HUES48 (cell line): ENCODE data around the gene CCDC88C.
"Not testable (repeated sequence)": the region's sequence is repeated elsewhere in the genome, so short reads cannot be mapped to it uniquely, and the experiment has no call there.

Experiments
- H3K27ac ChIP-seq: one replicate; pipeline ENCODE4 v1.7.0; 2013; ENCODE audit warnings: low read depth, low read length, inconsistent platforms
- H3K27me3 ChIP-seq: 2 replicates; pipeline ENCODE4 v1.6.1; 2013; ENCODE audit warnings: mild to moderate bottlenecking, low read length; ENCODE audit not compliant: control insufficient read depth, insufficient read depth
- H3K36me3 ChIP-seq: 2 replicates; pipeline ENCODE4 v1.6.1; 2013; ENCODE audit warnings: low read length; ENCODE audit not compliant: control insufficient read depth, insufficient read depth
- H3K4me1 ChIP-seq: 2 replicates; pipeline ENCODE4 v1.6.1; 2013; ENCODE audit warnings: mild to moderate bottlenecking, low read length; ENCODE audit not compliant: control insufficient read depth, insufficient read depth
- H3K4me3 ChIP-seq: 2 replicates; pipeline ENCODE4 v1.5.1; 2013; ENCODE audit warnings: mild to moderate bottlenecking, low read depth, low read length
- H3K9ac ChIP-seq: 2 replicates; pipeline ENCODE4 v1.6.1; 2013; ENCODE audit warnings: mild to moderate bottlenecking, low read depth, low read length, moderate library complexity
- H3K9me3 ChIP-seq: 2 replicates; pipeline ENCODE4 v1.6.1; 2013; ENCODE audit warnings: low read length; ENCODE audit not compliant: control insufficient read depth, insufficient read depth

The CCDC88C gene

GRCh38 chr14:91245616-91246015, 172.0 kb downstream of the CCDC88C start:
- H3K4me1 ChIP-seq, H3K4me3 ChIP-seq, H3K27ac ChIP-seq, H3K9ac ChIP-seq, H3K36me3 ChIP-seq, H3K27me3 ChIP-seq, H3K9me3 ChIP-seq: not testable (repeated sequence)

GRCh38 chr14:91245029-91245428, 172.6 kb downstream of the CCDC88C start:
- Histone ChIP-seq H3K4me3 (no peak overlapping the region), H3K27me3 (no peaks in the 10 kb centered on the region), H3K9ac (no peak overlapping the region), H3K36me3 (no peaks in the 10 kb centered on the region), H3K27ac (no peak overlapping the region), H3K9me3 (no peaks in the 10 kb centered on the region), H3K4me1 (0 out of 2 replicates have a peak, but pooled peaks cover 5% of the 10 kb centered on the region)

- Histone ChIP-seq H3K4me1 (0 out of 2 replicates have a peak, but pooled peaks cover 5% of the 10 kb centered on the region), H3K9ac (no peak within 1 kb of the TSS), H3K9me3 (no peaks in the 10 kb centered on the region), H3K27ac (no peak within 1 kb of the TSS), H3K27me3 (no peaks in the 10 kb centered on the region), H3K36me3 (no peaks in the 10 kb centered on the region), H3K4me3 (no peak within 1 kb of the TSS)
These were observed 173.1 kb downstream of the CCDC88C start, which contains the start of gene GPR68 for GRCh38 chr14:91244501-91244901. Gene GPR68, minus strand, starts transcription at chr14:91244704. Its CDS starts 9,654 bp downstream, at chr14:91235050.

- Histone ChIP-seq H3K4me1 (0 out of 2 replicates have a peak, but pooled peaks cover 5% of the 10 kb centered on the region), H3K36me3 (no peaks in the 10 kb centered on the region), H3K4me3 (no peak overlapping the region), H3K9ac (no peak overlapping the region), H3K27ac (no peak overlapping the region), H3K9me3 (0 out of 2 replicates have a peak, but pooled peaks cover 2% of the 10 kb centered on the region), H3K27me3 (no peaks in the 10 kb centered on the region)
These were observed 174.5 kb downstream of the CCDC88C start for GRCh38 chr14:91243074-91243471.

- H3K4me1 ChIP-seq = 0 out of 2 replicates have a peak, but pooled peaks cover 5% of the 10 kb centered on the region
- no peak overlapping the region for H3K4me3 ChIP-seq
- H3K9ac ChIP-seq = no peak overlapping the region
- no peaks in the 10 kb centered on the region for H3K36me3 ChIP-seq
- no peak overlapping the region for H3K27ac ChIP-seq
- 0 out of 2 replicates have a peak, but pooled peaks cover 2% of the 10 kb centered on the region for H3K9me3 ChIP-seq
- no peaks in the 10 kb centered on the region for H3K27me3 ChIP-seq
These were observed 175.0 kb downstream of the CCDC88C start for GRCh38 chr14:91242635-91243034.

GRCh38 chr14:91241863-91242262, 175.8 kb downstream of the CCDC88C start:
- Histone ChIP-seq H3K27ac (no peak overlapping the region), H3K36me3 (no peaks in the 10 kb centered on the region), H3K4me1 (0 out of 2 replicates have a peak, but pooled peaks cover 5% of the 10 kb centered on the region), H3K4me3 (no peak overlapping the region), H3K9me3 (0 out of 2 replicates have a peak, but pooled peaks cover 2% of the 10 kb centered on the region), H3K9ac (no peak overlapping the region), H3K27me3 (no peaks in the 10 kb centered on the region)

GRCh38 chr14:91238661-91239060, 179.0 kb downstream of the CCDC88C start:
- H3K4me3 ChIP-seq = no peak overlapping the region
- H3K36me3 ChIP-seq = no peaks in the 10 kb centered on the region
- H3K27me3 ChIP-seq = no peaks in the 10 kb centered on the region
- H3K9me3 ChIP-seq = 0 out of 2 replicates have a peak, but pooled peaks cover 2% of the 10 kb centered on the region
- H3K4me1 ChIP-seq = no peaks in the 10 kb centered on the region
- no peak overlapping the region for H3K9ac ChIP-seq
- H3K27ac ChIP-seq = no peak overlapping the region

GRCh38 chr14:91238085-91238484, 179.5 kb downstream of the CCDC88C start:
- no peak overlapping the region for H3K27ac ChIP-seq
- no peaks in the 10 kb centered on the region for H3K36me3 ChIP-seq
- H3K4me3 ChIP-seq = no peak overlapping the region
- H3K4me1 ChIP-seq = no peaks in the 10 kb centered on the region
- H3K9me3 ChIP-seq = 0 out of 2 replicates have a peak, but pooled peaks cover 2% of the 10 kb centered on the region
- no peaks in the 10 kb centered on the region for H3K27me3 ChIP-seq
- H3K9ac ChIP-seq = no peak overlapping the region

- Histone ChIP-seq H3K36me3 (no peaks in the 10 kb centered on the region), H3K4me1 (no peaks in the 10 kb centered on the region), H3K27me3 (no peaks in the 10 kb centered on the region), H3K27ac (no peak overlapping the region), H3K9me3 (0 out of 2 replicates have a peak, but pooled peaks cover 2% of the 10 kb centered on the region), H3K9ac (no peak overlapping the region), H3K4me3 (no peak overlapping the region)
These were observed 180.4 kb downstream of the CCDC88C start for GRCh38 chr14:91237219-91237618.

GRCh38 chr14:91235841-91236240, 181.8 kb downstream of the CCDC88C start:
- no peaks in the 10 kb centered on the region for H3K36me3 ChIP-seq
- no peak overlapping the region for H3K9ac ChIP-seq
- H3K9me3 ChIP-seq = 0 out of 2 replicates have a peak, but pooled peaks cover 2% of the 10 kb centered on the region
- no peak overlapping the region for H3K4me3 ChIP-seq
- no peaks in the 10 kb centered on the region for H3K27me3 ChIP-seq
- H3K27ac ChIP-seq = no peak overlapping the region
- no peaks in the 10 kb centered on the region for H3K4me1 ChIP-seq

- Histone ChIP-seq H3K4me3 (no peak overlapping the region), H3K27ac (no peak overlapping the region), H3K4me1 (no peaks in the 10 kb centered on the region), H3K9me3 (0 out of 2 replicates have a peak, but pooled peaks cover 5% of the 10 kb centered on the region), H3K27me3 (no peaks in the 10 kb centered on the region), H3K9ac (no peak overlapping the region), H3K36me3 (no peaks in the 10 kb centered on the region)
These were observed 182.9 kb downstream of the CCDC88C start for GRCh38 chr14:91234791-91235114.
